Measurements from ENCODE around the gene RPUSD1.

- TF ChIP-seq EZH2phosphoT487 (IDR thresholded peaks at IDR 0.05; ENCODE audit: low read depth, severe bottlenecking, unreplicated experiment): no peak
- no peak for TF ChIP-seq CTCF (IDR thresholded peaks at IDR 0.05; ENCODE audit: poor library complexity)
These were observed 27.4 kb downstream of the RPUSD1 start, which contains the start of gene MSLN for GRCh38 chr16:760545-761343.
